Tibial nerve (tissue), 4 donors: ENCODE data around the gene LRRC8A. TPM values are rescaled to one million over a fixed set of nuclear protein-coding genes. Genes with fewer than 3 reads are reported as not detected.

ENCODE experiments used
- DNase-seq, 2 donors: peaks; one replicate each; pipeline ENCODE4 v3.0.0-alpha.2; 2019; ENCODE audit warnings: low spot score in 2 of 2
- H3K27ac ChIP-seq, 4 donors: fragments of 200-600 bp; sonication (generic) in 3 of 4; one replicate each; pipeline ENCODE4 v1.5.1; 2017 to 2019; ENCODE audit warnings: mild to moderate bottlenecking in 1 of 4
- H3K27me3 ChIP-seq, 2 donors: fragments of 200-600 bp; sonication (generic) in 1 of 2; one replicate each; pipeline versions ENCODE4 v1.5.1 to v1.6.0; 2017 to 2019
- H3K36me3 ChIP-seq, 3 donors: fragments of 200-600 bp; sonication (generic); one replicate each; pipeline ENCODE4 v1.5.1; 2018 to 2019
- H3K4me1 ChIP-seq, 4 donors: fragments of 200-600 bp; sonication (generic) in 3 of 4; one replicate each; pipeline ENCODE4 v1.5.1; 2017 to 2019
- H3K4me3 ChIP-seq, 4 donors: fragments of 200-600 bp; sonication (generic) in 3 of 4; one replicate each; pipeline ENCODE4 v1.5.1; 2017 to 2019; ENCODE audit warnings: mild to moderate bottlenecking in 1 of 4, moderate library complexity in 1 of 4
- H3K9me3 ChIP-seq, 4 donors: fragments of 200-600 bp; sonication (generic) in 3 of 4; one replicate each; pipeline ENCODE4 v1.5.1; 2017 to 2019
- CTCF ChIP-seq, 5 experiments: fragments of 200-600 bp in 3 of 5; fragments of 450-650 bp in 2 of 5; sonication (generic) in 3 of 5; IDR thresholded peaks; one replicate each; pipeline ENCODE4 v1.5.1; 2016 to 2019; ENCODE audit warnings: antibody characterized with exemption in 5 of 5, mild to moderate bottlenecking in 3 of 5, moderate library complexity in 2 of 5
- EP300 ChIP-seq, 2 donors: sonication (generic); formaldehyde crosslinking; IDR thresholded peaks; one replicate each; pipeline ENCODE4 v1.6.1; 2017; ENCODE audit warnings: antibody characterized with exemption in 2 of 2, mild to moderate bottlenecking in 1 of 2
- POLR2A ChIP-seq, 2 donors: fragments of 450-650 bp; IDR thresholded peaks; one replicate each; pipeline ENCODE4 v1.6.1; 2017; ENCODE audit warnings: antibody characterized with exemption in 2 of 2, mild to moderate bottlenecking in 2 of 2, moderate library complexity in 2 of 2
- WGBS, 2 donors: methylation state at CpG; one replicate each; pipeline ENCODE4 v1.1.5; 2018; 5-methylcytosine and 5-hydroxymethylcytosine counted together
- total RNA-seq, 4 donors: library from RNA; depleted of rRNA; stranded (reverse); fragments of >200 nt; gene quantifications; one replicate each; pipeline ENCODE4 v1.1.0, GENCODE V29; 2016

The LRRC8A gene
- total RNA-seq, 4 donors from 2014 or later = 65.1 to 94.7 (median 81.1) TPM

DNA sequence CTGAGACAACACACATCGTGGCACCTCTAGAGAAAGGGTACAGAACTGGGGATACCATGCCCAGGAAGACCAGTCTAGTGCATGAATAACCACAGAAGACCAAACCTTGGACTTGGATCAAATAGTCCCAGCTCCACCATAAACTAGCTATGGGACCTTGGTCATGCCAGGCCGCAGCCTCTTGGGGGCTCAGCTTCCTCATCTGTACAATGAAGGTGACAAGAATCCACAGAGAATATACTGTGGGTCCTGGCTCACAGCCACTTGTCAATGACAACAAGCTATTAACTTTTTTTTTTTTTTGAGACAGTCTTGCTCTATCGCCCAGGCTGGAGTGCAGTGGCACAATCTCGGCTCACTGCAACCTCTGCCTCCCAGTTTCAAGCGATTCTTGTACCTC, 4.1 kb upstream of the LRRC8A start:
- no peak for DNase-seq
- Histone ChIP-seq H3K9me3 (no peaks in the 10 kb centered on the region), H3K36me3 (no peaks in the 10 kb centered on the region), H3K4me1 (peaks cover 0 to 24% (median 8%) of the 10 kb centered on the region in 4 donors), H3K27ac (peak overlapping the region in 1 of 4 donors; percentile 9), H3K27me3 (no peaks in the 10 kb centered on the region), H3K4me3 (no peak overlapping the region)
- 75 to 79% methylated on average over 5 of the region's 5 CpGs for WGBS, 2 donors
- TF ChIP-seq CTCF (IDR thresholded peaks at IDR 0.05) (no peak), POLR2A (IDR thresholded peaks at IDR 0.05) (no peak), EP300 (IDR thresholded peaks at IDR 0.05) (no peak)

GRCh38 chr9:128882677-128883603, 1.0 kb downstream of the LRRC8A start:
- Histone ChIP-seq H3K4me1 (peaks cover 0 to 67% (median 27%) of the 10 kb centered on the region in 4 donors), H3K27me3 (no peaks in the 10 kb centered on the region), H3K9me3 (no peaks in the 10 kb centered on the region), H3K36me3 (peaks cover 0 to 14% (median 0%) of the 10 kb centered on the region in 3 donors), H3K27ac (peak overlapping the region; percentile 95 to 99 (median 98)), H3K4me3 (peak overlapping the region; percentile 82 to 96 (median 92))
- no peak for DNase-seq
- TF ChIP-seq CTCF (IDR thresholded peaks at IDR 0.05) = no peak
- TF ChIP-seq EP300 (IDR thresholded peaks at IDR 0.05) = no peak
- no peak for TF ChIP-seq POLR2A (IDR thresholded peaks at IDR 0.05)
- 0 to 1% methylated on average over 19 of the region's 19 CpGs for WGBS, 2 donors

DNA sequence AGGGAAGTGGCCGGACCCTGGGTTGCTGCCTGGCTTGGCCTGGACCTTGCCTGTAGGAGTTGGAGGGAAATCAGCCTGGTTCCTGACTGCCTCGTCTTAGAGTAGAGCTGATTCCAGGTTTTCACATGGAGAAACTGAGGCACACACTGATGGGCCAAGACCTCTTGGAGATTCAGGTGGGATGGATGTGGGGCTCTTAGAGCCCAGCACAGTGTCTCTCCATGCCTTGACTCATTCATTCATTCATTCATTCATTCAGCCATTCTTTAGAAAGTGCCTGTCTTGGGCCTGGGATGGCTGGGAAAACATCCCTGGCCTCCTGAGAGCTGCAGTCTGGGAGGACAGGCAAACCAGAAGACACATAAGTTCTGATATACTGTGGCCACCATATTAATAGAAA, 2.2 kb downstream of the LRRC8A start:
- peak overlapping the region in 1 of 4 donors; percentile 96 for H3K4me3 ChIP-seq
- H3K9me3 ChIP-seq = no peaks in the 10 kb centered on the region
- 57 to 62% methylated on average over 2 of the region's 2 CpGs for WGBS, 2 donors
- no peaks in the 10 kb centered on the region for H3K27me3 ChIP-seq
- H3K36me3 ChIP-seq = peaks cover 0 to 22% (median 0%) of the 10 kb centered on the region in 3 donors
- DNase-seq = no peak
- peak overlapping the region in 3 of 4 donors; percentile 10 to 99 (median 97) for H3K27ac ChIP-seq
- peaks cover 0 to 79% (median 35%) of the 10 kb centered on the region in 4 donors for H3K4me1 ChIP-seq
- TF ChIP-seq EP300 (IDR thresholded peaks at IDR 0.05) = no peak
- TF ChIP-seq CTCF (IDR thresholded peaks at IDR 0.05) = no peak
- no peak for TF ChIP-seq POLR2A (IDR thresholded peaks at IDR 0.05)

GRCh38 chr9:128885376-128885775, 3.4 kb downstream of the LRRC8A start:
- no peak for DNase-seq
- peak overlapping the region in 2 of 4 donors; percentile 25 to 95 for H3K27ac ChIP-seq
- WGBS, 2 donors = 86 to 90% methylated on average over 8 of the region's 8 CpGs
- H3K4me1 ChIP-seq = peaks cover 0 to 80% (median 30%) of the 10 kb centered on the region in 4 donors
- H3K27me3 ChIP-seq = no peaks in the 10 kb centered on the region
- H3K4me3 ChIP-seq = no peak overlapping the region
- H3K36me3 ChIP-seq = peaks cover 0 to 30% (median 0%) of the 10 kb centered on the region in 3 donors
- no peaks in the 10 kb centered on the region for H3K9me3 ChIP-seq
- TF ChIP-seq CTCF (IDR thresholded peaks at IDR 0.05) (no peak), EP300 (IDR thresholded peaks at IDR 0.05) (no peak)

- H3K27me3 ChIP-seq = no peaks in the 10 kb centered on the region
- peak overlapping the region in 2 of 4 donors; percentile 25 to 95 for H3K27ac ChIP-seq
- no peaks in the 10 kb centered on the region for H3K9me3 ChIP-seq
- no peak for DNase-seq
- no peak overlapping the region for H3K4me3 ChIP-seq
- H3K4me1 ChIP-seq = peaks cover 0 to 80% (median 28%) of the 10 kb centered on the region in 4 donors
- WGBS, 2 donors = 83 to 87% methylated on average over 15 of the region's 15 CpGs
- TF ChIP-seq POLR2A (IDR thresholded peaks at IDR 0.05) = no peak
- TF ChIP-seq CTCF (IDR thresholded peaks at IDR 0.05) = no peak
- TF ChIP-seq EP300 (IDR thresholded peaks at IDR 0.05) = no peak
- H3K36me3 ChIP-seq = peaks cover 0 to 32% (median 0%) of the 10 kb centered on the region in 3 donors
Measured at GRCh38 chr9:128885798-128886197, 3.9 kb downstream of the LRRC8A start.
